Esophagus squamous epithelium (tissue), 4 donors: ENCODE measurements around the gene MAGEA8.

ENCODE experiments used
- POLR2A ChIP-seq, 4 donors: fragments of 450-650 bp; IDR thresholded peaks; one replicate each; pipeline ENCODE4 v1.6.1; 2017; ENCODE audit warnings: antibody characterized with exemption in 4 of 4, mild to moderate bottlenecking in 4 of 4, moderate library complexity in 3 of 4
- TF ChIP-seq, protein P1 (sequence below), 6 experiments: fragments of 450-650 bp in 4 of 6; fragments of 200-600 bp in 2 of 6; sonication (generic) in 2 of 6; IDR thresholded peaks; one replicate each; pipeline ENCODE4 v1.5.1; 2016 to 2019; ENCODE audit warnings: antibody characterized with exemption in 6 of 6, mild to moderate bottlenecking in 4 of 6, moderate library complexity in 4 of 6

DNA sequence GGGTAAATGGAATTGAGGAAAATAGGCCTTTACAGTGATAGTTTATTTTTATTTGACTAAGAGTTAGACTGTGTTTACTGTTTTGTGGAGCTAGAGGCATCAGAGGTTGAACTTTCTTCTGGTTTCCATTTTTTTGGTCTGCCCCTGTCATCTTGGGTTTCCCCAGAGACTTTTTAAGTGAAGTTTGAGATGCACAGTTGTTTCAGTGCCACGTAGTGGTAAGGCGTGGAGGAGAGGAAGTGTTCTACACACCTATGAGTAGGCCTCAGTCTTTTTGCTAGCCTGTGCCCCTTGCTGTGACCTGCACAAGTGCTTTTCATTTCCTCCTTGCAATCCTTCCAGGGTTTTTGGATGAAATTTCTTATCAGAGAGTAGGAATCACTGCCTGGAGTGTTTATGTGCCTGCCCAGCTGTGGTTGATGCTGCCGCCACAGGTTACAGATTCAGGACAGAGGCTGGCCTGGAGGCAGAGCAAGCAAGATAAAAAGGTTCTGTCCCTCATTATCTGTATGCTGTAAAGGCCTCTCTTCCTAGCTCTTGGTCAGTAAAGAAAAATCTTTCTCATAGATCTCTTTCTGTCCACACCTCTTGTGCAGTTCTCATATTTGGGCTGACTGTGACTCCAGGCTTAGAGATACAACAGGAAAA is 35.9 kb downstream of the MAGEA8 start:
- TF ChIP-seq, protein P1, sequence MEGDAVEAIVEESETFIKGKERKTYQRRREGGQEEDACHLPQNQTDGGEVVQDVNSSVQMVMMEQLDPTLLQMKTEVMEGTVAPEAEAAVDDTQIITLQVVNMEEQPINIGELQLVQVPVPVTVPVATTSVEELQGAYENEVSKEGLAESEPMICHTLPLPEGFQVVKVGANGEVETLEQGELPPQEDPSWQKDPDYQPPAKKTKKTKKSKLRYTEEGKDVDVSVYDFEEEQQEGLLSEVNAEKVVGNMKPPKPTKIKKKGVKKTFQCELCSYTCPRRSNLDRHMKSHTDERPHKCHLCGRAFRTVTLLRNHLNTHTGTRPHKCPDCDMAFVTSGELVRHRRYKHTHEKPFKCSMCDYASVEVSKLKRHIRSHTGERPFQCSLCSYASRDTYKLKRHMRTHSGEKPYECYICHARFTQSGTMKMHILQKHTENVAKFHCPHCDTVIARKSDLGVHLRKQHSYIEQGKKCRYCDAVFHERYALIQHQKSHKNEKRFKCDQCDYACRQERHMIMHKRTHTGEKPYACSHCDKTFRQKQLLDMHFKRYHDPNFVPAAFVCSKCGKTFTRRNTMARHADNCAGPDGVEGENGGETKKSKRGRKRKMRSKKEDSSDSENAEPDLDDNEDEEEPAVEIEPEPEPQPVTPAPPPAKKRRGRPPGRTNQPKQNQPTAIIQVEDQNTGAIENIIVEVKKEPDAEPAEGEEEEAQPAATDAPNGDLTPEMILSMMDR (IDR thresholded peaks at IDR 0.05), result no peak
- TF ChIP-seq POLR2A (IDR thresholded peaks at IDR 0.05), result no peak
